ENCODE measurements around the gene KRTAP10-7. TPM values are rescaled to one million over a fixed set of nuclear protein-coding genes. Genes with fewer than 3 reads are reported as not detected.

KRTAP10-7 gene
- total and polyA plus RNA-seq, 2 of the 13 experiments (the other 11 are each of a cell fraction or from before 2014, with no cell fraction given) = not detected

GRCh38 chr21:44593598-44594405, 6.6 kb upstream of the KRTAP10-7 start (continued):
- TF ChIP-seq ZC3H4 (CRISPR knock-in tag; IDR thresholded peaks at IDR 0.05; ENCODE audit: borderline replicate concordance) (no peak), SSRP1 (CRISPR knock-in tag; IDR thresholded peaks at IDR 0.05) (no peak), ASH2L (IDR thresholded peaks at IDR 0.05; ENCODE audit: insufficient read length, low read depth, low read length) (peak; percentile 52), LCORL (IDR thresholded peaks at IDR 0.05) (no peak), LCORL (CRISPR knock-in tag; IDR thresholded peaks at IDR 0.05) (peak; percentile 89), ZNF546 (CRISPR knock-in tag; conservative IDR thresholded peaks at IDR 0.05) (0 out of 2 replicates have a peak, but pooled peaks have one; percentile 74), ZNF574 (CRISPR knock-in tag; IDR thresholded peaks at IDR 0.05) (peak; percentile 81), ZBTB3 (CRISPR knock-in tag; IDR thresholded peaks at IDR 0.05; ENCODE audit: borderline replicate concordance, low read depth) (no peak), NFKB2 (CRISPR knock-in tag; IDR thresholded peaks at IDR 0.05; ENCODE audit: borderline replicate concordance) (peak; percentile 80; the same call in 1 of the 2 replicates), IRF2 (CRISPR knock-in tag; IDR thresholded peaks at IDR 0.05) (peak; percentile 79; the same call in 1 of the 2 replicates), NFYC (CRISPR knock-in tag; IDR thresholded peaks at IDR 0.05) (peak; percentile 30; the same call in 1 of the 2 replicates), ZNF891 (CRISPR knock-in tag; IDR thresholded peaks at IDR 0.05) (peak; percentile 56; the same call in 1 of the 2 replicates), KDM4B (CRISPR knock-in tag; IDR thresholded peaks at IDR 0.05) (0 out of 2 replicates have a peak, but pooled peaks have one; percentile 55), ZNF670 (CRISPR knock-in tag; IDR thresholded peaks at IDR 0.05; ENCODE audit: borderline replicate concordance) (peak; percentile 100), ZNF367 (CRISPR knock-in tag; IDR thresholded peaks at IDR 0.05; ENCODE audit: borderline replicate concordance) (no peak), ZNF550 (CRISPR knock-in tag; IDR thresholded peaks at IDR 0.05; ENCODE audit: borderline replicate concordance) (no peak), ZFP82 (CRISPR knock-in tag; IDR thresholded peaks at IDR 0.05; ENCODE audit: borderline replicate concordance) (no peak), SMC3 (IDR thresholded peaks at IDR 0.05; ENCODE audit: low read length) (no peak), ZNF674 (CRISPR knock-in tag; IDR thresholded peaks at IDR 0.05; ENCODE audit: low read depth) (no peak), ZBTB33 (CRISPR knock-in tag; IDR thresholded peaks at IDR 0.05) (no peak), CREB1 (IDR thresholded peaks at IDR 0.05) (no peak), CREB1 (CRISPR knock-in tag; IDR thresholded peaks at IDR 0.05) (no peak), AKAP8 (CRISPR knock-in tag; IDR thresholded peaks at IDR 0.05) (no peak; the same call in 1 of the 2 replicates), KLF9 (CRISPR knock-in tag; IDR thresholded peaks at IDR 0.05; ENCODE audit: low read depth) (no peak), MEIS2 (CRISPR knock-in tag; IDR thresholded peaks at IDR 0.05) (peak; percentile 70)
- TF ChIP-seq, protein P1, sequence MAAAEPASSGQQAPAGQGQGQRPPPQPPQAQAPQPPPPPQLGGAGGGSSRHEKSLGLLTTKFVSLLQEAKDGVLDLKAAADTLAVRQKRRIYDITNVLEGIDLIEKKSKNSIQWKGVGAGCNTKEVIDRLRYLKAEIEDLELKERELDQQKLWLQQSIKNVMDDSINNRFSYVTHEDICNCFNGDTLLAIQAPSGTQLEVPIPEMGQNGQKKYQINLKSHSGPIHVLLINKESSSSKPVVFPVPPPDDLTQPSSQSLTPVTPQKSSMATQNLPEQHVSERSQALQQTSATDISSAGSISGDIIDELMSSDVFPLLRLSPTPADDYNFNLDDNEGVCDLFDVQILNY (CRISPR knock-in tag; conservative IDR thresholded peaks at IDR 0.05) = no peak

Data from HepG2 (cell line).